HG02588 (cell line): ENCODE measurements around the gene CDX1.

Experiments used
- ATAC-seq: cut with Tn5 transposase; IDR thresholded peaks from one replicate; pipeline ENCODE4 v1.9.1; 2021; ENCODE audit warnings: mild to moderate bottlenecking, moderate library complexity; ENCODE audit not compliant: unreplicated experiment

CDX1 gene

DNA sequence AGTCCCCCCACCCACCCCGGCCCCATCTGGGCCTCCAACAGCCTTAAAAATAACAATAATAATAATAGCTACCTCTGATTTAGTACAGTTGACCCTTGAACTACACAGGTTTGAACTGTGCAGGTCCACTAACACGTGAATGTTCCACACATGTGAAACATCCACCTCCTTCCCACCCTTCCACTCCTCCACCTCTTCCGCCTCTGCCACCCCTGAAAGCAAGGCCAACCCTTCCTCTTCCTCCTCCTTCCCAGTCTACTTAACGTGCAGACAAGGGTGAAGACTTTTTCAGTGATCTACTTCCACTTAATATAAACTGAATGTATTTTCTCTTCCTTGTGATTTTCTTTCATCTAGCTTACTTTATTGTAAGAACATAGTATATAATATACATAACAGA lies 21.7 kb upstream of the CDX1 start:
- no peak for ATAC-seq

- no peak for ATAC-seq
These were observed 20.3 kb upstream of the CDX1 start for GRCh38 chr5:150146235-150146634.

DNA sequence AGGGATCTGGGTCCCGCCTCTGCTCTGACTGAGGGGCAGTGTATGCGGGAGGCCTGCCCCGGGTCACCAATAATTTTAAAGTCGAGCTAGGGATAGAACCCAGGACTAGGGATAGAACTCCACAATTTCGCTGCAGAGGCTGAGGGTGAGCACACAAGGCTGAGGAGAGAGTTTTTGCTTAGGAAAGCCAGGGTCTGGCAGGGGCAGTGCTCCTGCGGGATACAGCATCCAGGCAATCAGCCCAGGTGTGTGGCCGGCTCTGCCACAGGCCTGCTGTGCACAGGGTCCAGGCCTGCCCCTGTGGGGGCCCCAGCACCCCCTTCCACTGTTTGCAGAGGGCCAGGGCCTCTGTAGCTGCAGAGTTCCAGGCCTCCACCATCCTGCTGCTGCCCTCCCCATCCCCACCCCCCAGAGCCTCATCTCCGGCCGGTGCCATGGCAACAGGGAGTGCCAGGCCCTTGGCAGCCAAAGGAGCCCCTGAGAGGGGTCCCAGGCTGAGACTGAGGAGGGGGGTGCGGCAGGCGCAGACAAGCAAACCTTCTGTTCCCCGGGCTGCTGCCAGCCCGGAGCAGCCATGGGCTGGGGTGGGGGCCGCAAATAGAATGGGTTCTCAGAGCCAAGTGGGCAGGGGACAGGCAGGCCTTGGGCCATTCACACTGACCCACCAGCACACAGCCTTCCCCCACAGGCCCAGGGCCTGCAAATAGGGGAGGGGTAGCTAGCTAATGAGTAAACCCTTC lies 19.5 kb upstream of the CDX1 start:
- ATAC-seq: no peak

DNA sequence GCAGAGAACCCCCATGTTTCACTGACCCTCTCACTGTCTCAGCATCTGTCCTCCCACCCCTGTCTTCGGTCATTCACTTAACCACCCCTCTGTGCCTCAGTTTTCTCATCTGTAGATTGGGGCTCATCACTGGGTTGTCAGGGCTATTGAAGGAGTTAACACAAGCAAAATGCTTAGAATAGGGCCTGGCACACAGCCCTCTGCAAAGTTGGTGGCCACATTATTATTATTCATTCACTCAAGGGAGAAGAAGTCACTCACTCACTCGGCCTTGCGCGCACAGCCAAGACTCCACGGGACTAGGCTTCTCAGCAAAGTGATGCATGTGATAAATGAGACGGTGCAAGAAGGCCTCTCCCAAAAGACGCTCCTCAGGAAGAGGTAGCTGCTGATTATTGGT lies 18.9 kb upstream of the CDX1 start:
- no peak for ATAC-seq

DNA sequence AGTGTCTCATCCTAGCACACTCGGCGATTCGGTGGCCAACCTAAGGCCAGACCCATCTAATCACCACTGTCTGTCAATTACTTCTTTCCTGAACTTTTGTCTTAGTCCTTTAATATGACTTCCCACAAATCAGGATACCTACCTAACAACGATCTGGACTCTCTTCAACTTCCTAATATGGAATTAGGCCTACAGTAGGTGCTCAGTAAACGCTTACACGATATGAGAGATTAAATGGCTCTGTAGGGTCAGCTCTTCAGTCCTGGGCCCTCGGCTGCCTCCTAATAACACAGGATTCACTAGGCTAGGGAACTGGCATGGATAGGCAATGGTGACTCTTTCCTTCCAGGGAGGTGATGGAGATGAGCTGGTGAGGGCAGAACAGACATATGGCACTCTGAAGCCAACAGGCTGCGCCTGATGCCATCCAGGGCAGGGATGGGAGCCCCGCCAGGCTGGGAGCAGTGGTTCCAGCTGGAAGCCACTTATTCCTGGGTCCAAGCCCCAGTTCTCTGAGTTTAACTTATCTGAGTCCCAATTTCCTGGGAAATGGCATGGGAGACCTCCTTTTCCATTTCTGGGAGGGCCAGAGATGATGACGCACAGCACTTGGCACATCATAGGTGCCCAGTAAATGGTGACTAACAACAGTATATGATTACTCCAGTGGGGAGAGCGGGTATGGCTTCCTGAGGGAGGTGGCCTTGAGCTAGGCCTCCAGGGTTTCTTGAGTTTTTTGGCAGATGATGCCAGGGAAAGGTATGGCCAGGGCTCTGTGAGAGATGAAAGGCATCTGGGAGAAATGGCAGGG lies 18.3 kb upstream of the CDX1 start:
- no peak for ATAC-seq

DNA sequence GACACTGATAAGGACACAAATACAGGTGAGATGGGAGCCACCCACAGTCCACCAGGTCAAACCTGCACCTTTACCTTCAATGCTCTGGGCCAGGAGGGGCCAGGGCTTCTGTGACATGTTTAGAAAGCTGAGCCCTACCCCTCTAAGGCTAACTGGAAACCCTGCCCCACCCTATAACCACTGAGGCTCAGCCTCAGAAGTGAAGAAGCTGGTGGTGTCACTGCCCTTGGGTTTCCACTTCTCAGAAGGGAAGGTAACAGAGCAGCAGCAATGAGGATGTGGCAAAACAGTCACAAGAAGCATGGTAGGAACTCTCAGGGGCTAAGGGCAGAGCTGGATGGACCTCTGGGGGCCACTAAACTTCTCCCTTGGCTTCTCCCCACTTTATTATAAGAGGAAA lies 17.0 kb upstream of the CDX1 start:
- no peak for ATAC-seq

- ATAC-seq: no peak
These were observed 13.7 kb upstream of the CDX1 start for GRCh38 chr5:150152636-150153462.

DNA sequence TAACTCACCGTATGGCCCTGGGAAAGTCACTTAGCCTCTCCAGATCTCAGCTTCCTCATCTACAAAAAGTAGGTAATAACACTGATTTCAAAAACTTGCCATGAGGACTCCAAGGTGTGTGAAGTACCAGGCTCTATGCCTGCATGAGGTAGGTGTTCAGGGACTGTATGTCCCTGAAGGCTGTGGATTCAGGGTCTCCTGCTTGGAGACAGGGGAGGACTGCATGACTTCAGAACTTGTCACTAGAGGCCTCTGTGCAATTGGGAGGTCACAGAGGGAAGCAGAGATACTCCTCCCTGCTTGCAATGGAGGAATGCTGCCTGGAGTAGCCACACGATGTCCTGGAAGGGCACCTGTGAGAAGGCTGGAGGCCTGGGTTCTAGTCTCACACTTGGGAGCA lies 13.1 kb upstream of the CDX1 start:
- no peak for ATAC-seq

DNA sequence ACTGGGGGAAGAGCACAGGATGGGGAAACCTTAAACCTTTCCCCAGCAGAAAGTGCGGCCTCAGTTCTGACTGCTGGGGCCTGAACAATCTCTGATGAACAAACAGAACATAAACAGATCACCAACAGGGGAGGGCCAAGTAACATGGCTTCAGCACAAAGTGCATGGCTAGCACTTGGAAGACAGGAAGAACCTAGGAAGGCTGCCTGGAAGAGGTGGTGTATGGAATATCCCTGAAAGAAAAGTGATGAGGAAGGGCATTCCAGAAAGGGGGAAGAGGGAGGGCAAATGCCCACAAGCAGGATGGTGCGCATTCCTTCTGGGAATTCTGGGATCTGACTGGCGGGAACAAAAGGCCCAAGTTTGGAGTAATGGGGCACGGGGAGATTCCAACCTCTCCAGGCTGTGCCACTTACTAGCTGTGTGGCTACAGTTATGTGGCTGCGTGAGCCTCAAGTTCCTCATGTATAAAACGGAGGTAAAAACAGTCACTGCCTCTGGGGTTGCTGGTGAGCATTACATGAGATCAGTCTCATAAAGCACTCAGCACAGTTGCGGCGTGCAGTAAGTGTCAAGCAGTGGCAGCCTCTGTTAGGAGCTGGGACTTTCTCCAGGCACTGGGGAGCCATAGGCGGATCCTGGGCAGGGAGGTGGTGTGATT lies 12.5 kb upstream of the CDX1 start:
- no peak for ATAC-seq

DNA sequence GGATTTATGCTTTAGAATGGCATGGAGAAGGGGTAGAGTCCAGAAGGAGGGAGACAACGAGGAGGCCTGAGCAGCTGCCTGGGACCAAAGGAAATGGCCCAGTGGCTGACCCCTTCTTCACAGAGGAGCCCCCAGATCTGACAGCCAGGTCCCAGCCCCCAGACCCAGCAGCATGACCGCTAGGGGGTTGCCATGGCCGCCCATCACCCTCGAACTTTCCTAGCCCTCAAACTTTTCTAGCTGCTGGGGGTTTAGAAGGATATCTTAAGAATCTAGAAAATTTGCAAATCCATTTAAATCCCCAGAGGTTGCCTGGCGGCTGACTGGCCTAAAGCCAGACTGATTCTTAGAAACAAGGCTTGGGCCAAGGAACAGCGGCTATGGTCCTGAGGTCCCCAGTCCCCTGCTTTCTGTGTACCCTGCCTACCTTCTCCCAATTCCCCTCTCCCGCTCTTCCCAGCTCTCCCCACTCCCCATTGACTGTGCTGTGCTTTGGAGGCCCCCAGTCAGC lies 11.9 kb upstream of the CDX1 start:
- no peak for ATAC-seq

DNA sequence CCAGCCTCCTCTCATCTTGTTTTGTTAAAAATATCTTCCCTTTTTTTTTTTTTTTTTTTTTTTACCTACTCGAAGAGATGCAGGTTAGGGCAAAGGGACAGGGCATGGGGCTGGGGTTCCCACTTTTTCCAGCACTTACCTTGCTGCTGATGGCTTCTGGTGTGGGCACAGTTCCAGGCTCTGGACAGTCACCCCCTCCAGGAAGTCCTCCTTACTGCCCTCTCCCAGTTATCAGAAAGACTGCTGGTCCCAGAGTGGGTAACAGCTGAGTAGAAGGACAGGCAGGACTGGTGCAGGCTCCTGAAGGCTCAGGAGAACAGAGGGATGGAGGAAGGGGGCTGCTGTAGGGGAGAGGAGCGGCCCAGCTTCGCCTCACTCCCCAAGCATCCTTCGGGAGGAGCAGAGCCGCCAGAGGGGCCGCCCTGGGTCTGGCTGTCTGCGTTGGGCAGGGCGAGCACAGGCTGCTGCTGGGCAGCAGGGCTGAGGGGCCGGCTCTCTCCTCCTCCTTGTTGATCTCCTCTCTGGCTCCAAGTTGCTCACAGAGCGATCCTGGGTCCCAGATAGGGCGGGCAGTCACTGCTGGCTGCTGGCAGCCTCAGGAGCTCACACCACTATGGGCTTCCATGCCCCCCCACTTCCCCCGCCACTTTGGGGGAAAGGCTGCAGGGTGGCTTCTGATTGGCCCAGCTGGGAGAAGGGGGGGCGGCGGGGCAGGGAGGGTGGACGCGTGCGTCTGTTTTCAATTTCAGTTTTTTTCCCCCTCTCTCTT lies 11.1 kb upstream of the CDX1 start, which contains the start of gene PDGFRB:
Gene PDGFRB (minus strand): TSS at position 588 of the 769 bp plus-strand sequence. CDS start 18,798 bp downstream, outside the sequence.
- ATAC-seq: peak; percentile 55

- no peak for ATAC-seq
These were observed 10.6 kb upstream of the CDX1 start for GRCh38 chr5:150156027-150156368.

DNA sequence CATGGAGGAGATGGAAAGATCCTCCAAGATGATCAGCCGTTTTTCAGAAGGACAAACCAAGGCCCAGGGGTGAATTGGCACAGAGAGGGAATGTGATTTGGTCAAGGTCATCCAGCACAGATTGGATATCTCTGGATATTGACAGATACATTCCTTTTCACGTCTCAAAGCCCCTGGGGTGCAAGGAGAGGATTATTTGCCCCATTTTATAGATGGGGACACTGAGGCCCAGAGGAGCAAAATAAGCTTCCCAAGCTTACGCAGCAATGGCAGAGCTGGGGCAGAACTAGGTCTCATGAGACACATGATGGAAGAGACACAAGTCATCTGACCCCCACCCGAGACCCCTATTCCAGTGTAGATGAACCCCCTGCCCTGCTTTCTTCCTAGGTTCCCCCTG lies 10.0 kb upstream of the CDX1 start:
- no peak for ATAC-seq

- ATAC-seq: no peak
These were observed 9.4 kb upstream of the CDX1 start for GRCh38 chr5:150157168-150157567.

DNA sequence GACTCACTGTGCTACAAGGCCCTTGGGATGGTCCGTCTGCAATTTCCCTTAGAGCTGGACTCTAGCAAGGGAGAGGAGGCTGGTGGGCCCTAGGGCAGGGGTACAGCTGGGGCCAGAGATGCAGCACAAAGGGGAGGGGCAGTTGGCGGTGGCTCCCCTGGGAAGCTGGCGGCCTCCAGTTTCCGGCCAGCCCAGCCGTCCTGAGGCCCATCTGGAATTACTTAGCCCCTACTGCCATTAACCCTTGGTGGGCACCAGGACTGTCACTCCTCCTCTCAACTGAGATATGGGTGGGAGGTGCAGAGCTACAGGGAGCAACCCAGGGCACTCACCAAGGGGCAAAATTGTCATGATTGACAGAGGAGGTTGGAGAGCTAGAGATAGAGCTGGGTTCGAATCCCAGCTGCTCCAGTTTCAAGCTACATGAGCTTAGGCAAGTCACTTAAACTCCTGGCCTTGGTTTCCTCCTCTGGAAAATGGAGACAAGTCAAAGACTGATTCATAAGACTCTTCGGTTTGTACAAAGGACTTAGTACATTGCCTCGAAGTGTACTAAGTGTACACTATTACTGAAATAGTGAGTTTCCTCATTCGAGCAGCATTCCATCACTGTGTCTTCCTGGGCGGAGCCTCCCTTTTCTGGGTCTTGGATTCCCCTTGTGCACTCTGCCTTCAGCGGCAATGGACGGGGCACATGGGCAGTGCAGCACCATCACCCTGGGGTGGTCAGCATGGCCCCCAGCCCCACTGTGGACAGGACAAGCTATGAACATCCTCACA lies 8.2 kb upstream of the CDX1 start:
- ATAC-seq: no peak

DNA sequence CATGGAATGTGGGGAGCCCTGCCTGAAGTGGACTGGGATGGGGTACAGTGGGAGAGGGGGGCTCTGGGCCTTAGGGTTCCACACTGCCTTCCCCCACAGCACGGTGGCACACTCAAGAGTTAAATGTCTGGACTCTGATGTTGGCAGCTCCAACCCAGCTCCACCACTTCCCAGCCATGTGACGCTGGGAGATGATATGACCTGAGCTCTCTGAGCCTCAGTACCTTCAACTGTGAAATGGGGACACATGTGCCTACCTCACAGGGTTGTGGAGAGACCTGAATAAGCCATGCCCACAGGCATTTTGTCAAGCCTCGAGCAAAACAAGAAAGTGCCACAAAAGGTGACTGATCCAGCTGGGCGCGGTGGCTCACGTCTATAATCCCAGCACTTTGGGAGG lies 7.5 kb upstream of the CDX1 start:
- no peak for ATAC-seq

- no peak for ATAC-seq
These were observed 6.8 kb upstream of the CDX1 start for GRCh38 chr5:150159741-150160179.

DNA sequence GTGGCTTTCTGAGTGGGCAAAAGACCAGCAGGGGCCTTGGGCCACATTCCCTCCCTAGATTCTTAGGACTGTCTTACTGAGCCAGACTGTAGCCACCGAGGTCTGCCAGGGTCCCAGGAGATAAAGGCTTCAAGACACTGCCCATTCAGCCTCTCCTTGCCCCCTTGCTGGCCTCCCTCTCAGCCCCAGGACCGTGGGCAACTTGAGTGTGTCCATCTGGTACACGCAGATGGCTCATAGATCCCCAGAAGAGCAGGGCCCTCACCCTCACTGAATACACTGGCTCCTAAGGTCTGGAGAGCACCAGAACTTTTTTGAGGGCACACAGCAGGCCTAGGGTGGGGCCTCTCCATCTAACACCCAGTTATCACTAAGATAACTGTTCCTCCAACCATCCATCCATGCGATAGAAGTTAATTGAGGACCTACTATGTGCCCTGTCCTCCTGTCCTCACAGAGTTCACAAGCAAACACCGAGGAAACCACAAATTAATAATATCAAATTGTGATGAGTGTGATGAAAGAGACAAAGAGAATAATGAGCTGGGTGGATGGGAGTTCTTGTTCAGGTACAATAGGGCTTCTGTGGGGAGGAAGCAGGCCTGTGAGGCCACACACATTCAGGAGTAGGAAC lies 6.0 kb upstream of the CDX1 start:
- no peak for ATAC-seq
